Neural progenitor cell (in vitro differentiated cells): ENCODE measurements around the gene HSPA4L. TPM values are rescaled to one million over a fixed set of nuclear protein-coding genes. Genes with fewer than 3 reads are reported as not detected.

Experiments used
- DNase-seq: peaks from one replicate; pipeline ENCODE4 v3.0.0-alpha.2; 2016; ENCODE audit warnings: low spot score
- H2AFZ ChIP-seq: fragments of 200-600 bp; sonication (generic); replicated peaks from 2 replicates; pipeline ENCODE4 v1.6.1; 2016; ENCODE audit warnings: antibody characterized with exemption
- H3F3A ChIP-seq: fragments of 200-600 bp; sonication (generic); 2 replicates; pipeline ENCODE4 v1.6.1; 2016; ENCODE audit warnings: antibody characterized with exemption, low read depth
- H3K27ac ChIP-seq: fragments of 200-600 bp; sonication (generic); 2 replicates; pipeline ENCODE4 v1.5.1; 2016; ENCODE audit warnings: mild to moderate bottlenecking
- H3K27me3 ChIP-seq: fragments of 200-600 bp; sonication (generic); 2 replicates; pipeline ENCODE4 v1.6.1; 2016; ENCODE audit warnings: mild to moderate bottlenecking, moderate library complexity
- H3K36me3 ChIP-seq: fragments of 200-600 bp; sonication (generic); 2 replicates; pipeline ENCODE4 v1.5.1; 2016
- H3K4me1 ChIP-seq: fragments of 200-600 bp; sonication (generic); 2 replicates; pipeline ENCODE4 v1.6.1; 2016; ENCODE audit warnings: mixed run types
- H3K4me2 ChIP-seq: fragments of 200-600 bp; sonication (generic); 2 replicates; pipeline ENCODE4 v1.6.1; 2016
- H3K4me3 ChIP-seq: fragments of 200-600 bp; sonication (generic); 2 replicates; pipeline ENCODE4 v1.5.1; 2016
- H3K79me2 ChIP-seq: fragments of 200-600 bp; sonication (generic); 2 replicates; pipeline ENCODE4 v1.6.1; 2016; ENCODE audit warnings: low read depth
- H3K9ac ChIP-seq: fragments of 200-600 bp; sonication (generic); 2 replicates; pipeline ENCODE4 v1.6.1; 2016
- H3K9me3 ChIP-seq: fragments of 200-600 bp; sonication (generic); 2 replicates; pipeline ENCODE4 v1.5.1; 2016; ENCODE audit warnings: low read depth
- H4K20me1 ChIP-seq: fragments of 200-600 bp; sonication (generic); 2 replicates; pipeline ENCODE4 v1.6.1; 2016; ENCODE audit warnings: low read depth
- H3K27ac Mint-ChIP-seq: 3 replicates; pipeline ENCODE4 v1.8.0; 2021; ENCODE audit warnings: mixed read lengths
- H3K27me3 Mint-ChIP-seq: 2 replicates; pipeline ENCODE4 v1.8.0; 2022; ENCODE audit warnings: low read depth, mild to moderate bottlenecking, inconsistent platforms, moderate library complexity, mixed read lengths; ENCODE audit not compliant: insufficient read depth
- H3K36me3 Mint-ChIP-seq: 3 replicates; pipeline ENCODE4 v1.8.0; 2021; ENCODE audit warnings: mixed read lengths
- H3K4me1 Mint-ChIP-seq: 3 replicates; pipeline ENCODE4 v1.8.0; 2021; ENCODE audit warnings: mixed read lengths
- H3K4me3 Mint-ChIP-seq: 3 replicates; pipeline ENCODE4 v1.8.0; 2021; ENCODE audit warnings: mild to moderate bottlenecking, moderate library complexity, mixed read lengths
- H3K9me3 Mint-ChIP-seq: 3 replicates; pipeline ENCODE4 v1.8.0; 2020; ENCODE audit warnings: mixed read lengths
- CTCF ChIP-seq: fragments of 200-600 bp; sonication (generic); IDR thresholded peaks from 2 replicates; pipeline ENCODE4 v1.5.1; 2017; ENCODE audit warnings: antibody characterized with exemption, mild to moderate bottlenecking
- EZH2 ChIP-seq: fragments of 200-600 bp; sonication (generic); IDR thresholded peaks from 2 replicates; pipeline ENCODE4 v1.6.1; 2017; ENCODE audit warnings: antibody characterized with exemption, mild to moderate bottlenecking, moderate library complexity
- EZH2phosphoT487 ChIP-seq: fragments of 200-600 bp; sonication (generic); IDR thresholded peaks from 2 replicates; pipeline ENCODE4 v1.6.1; 2017; ENCODE audit warnings: antibody characterized with exemption
- total RNA-seq: library from RNA; depleted of rRNA; stranded (reverse); fragments of >200 nt; gene quantifications from 2 replicates; pipeline ENCODE4 v1.2.3, GENCODE V29; 2015; ENCODE audit warnings: low replicate concordance

Gene HSPA4L
- total RNA-seq, 1 donor from 2014 or later: 0.67 TPM

GRCh38 chr4:127846061-127846460 lies 63.9 kb downstream of the HSPA4L start:
- Histone ChIP-seq H3K4me2 (no peak overlapping the region), H3K79me2 (peaks cover 42% of the 10 kb centered on the region), H3K4me1 (peaks cover 4% of the 10 kb centered on the region), H3K27ac (peak overlapping the region; percentile 4), H3K4me3 (no peak overlapping the region), H4K20me1 (no peaks in the 10 kb centered on the region), H3K9ac (no peak overlapping the region), H3K27me3 (no peaks in the 10 kb centered on the region), H3K36me3 (peaks cover 6% of the 10 kb centered on the region), H2AFZ (no peak overlapping the region), H3K9me3 (peaks cover 11% of the 10 kb centered on the region), H3F3A (peaks cover 11% of the 10 kb centered on the region)
- H3K36me3 Mint-ChIP-seq: peaks cover 38% of the 10 kb centered on the region
- H3K9me3 Mint-ChIP-seq: peaks cover 43% of the 10 kb centered on the region
- H3K4me1 Mint-ChIP-seq: no peaks in the 10 kb centered on the region
- TF ChIP-seq EZH2phosphoT487: no peak
- TF ChIP-seq EZH2: no peak
- TF ChIP-seq CTCF: no peak
- H3K27me3 Mint-ChIP-seq: no peaks in the 10 kb centered on the region
- no peak overlapping the region for H3K4me3 Mint-ChIP-seq
- DNase-seq: no peak
- H3K27ac Mint-ChIP-seq: no peak overlapping the region

GRCh38 chr4:127846765-127847164 lies 64.6 kb downstream of the HSPA4L start:
- Histone ChIP-seq H3K4me3 (no peak overlapping the region), H3K79me2 (peaks cover 47% of the 10 kb centered on the region), H3K9me3 (peaks cover 11% of the 10 kb centered on the region), H3K4me2 (no peak overlapping the region), H3K36me3 (peaks cover 6% of the 10 kb centered on the region), H2AFZ (no peak overlapping the region), H3F3A (peaks cover 11% of the 10 kb centered on the region), H3K4me1 (peaks cover 4% of the 10 kb centered on the region), H3K9ac (no peak overlapping the region), H4K20me1 (no peaks in the 10 kb centered on the region), H3K27me3 (no peaks in the 10 kb centered on the region), H3K27ac (peak overlapping the region; percentile 4)
- no peaks in the 10 kb centered on the region for H3K27me3 Mint-ChIP-seq
- no peak for DNase-seq
- peaks cover 50% of the 10 kb centered on the region for H3K9me3 Mint-ChIP-seq
- H3K27ac Mint-ChIP-seq: no peak overlapping the region
- H3K36me3 Mint-ChIP-seq: peaks cover 38% of the 10 kb centered on the region
- TF ChIP-seq EZH2phosphoT487: no peak
- TF ChIP-seq EZH2: no peak
- no peak for TF ChIP-seq CTCF
- H3K4me1 Mint-ChIP-seq: no peaks in the 10 kb centered on the region
- no peak overlapping the region for H3K4me3 Mint-ChIP-seq

- H3F3A ChIP-seq: peaks cover 11% of the 10 kb centered on the region
- H2AFZ ChIP-seq: no peak overlapping the region
- Mint-ChIP-seq H3K9me3 (peaks cover 58% of the 10 kb centered on the region), H3K27ac (no peak overlapping the region), H3K36me3 (peaks cover 37% of the 10 kb centered on the region), H3K27me3 (no peaks in the 10 kb centered on the region), H3K4me1 (no peaks in the 10 kb centered on the region), H3K4me3 (no peak overlapping the region)
- peaks cover 4% of the 10 kb centered on the region for H3K4me1 ChIP-seq
- H3K36me3 ChIP-seq: peaks cover 6% of the 10 kb centered on the region
- H3K9me3 ChIP-seq: peaks cover 11% of the 10 kb centered on the region
- no peak for TF ChIP-seq EZH2
- H3K4me3 ChIP-seq: no peak overlapping the region
- no peaks in the 10 kb centered on the region for H3K27me3 ChIP-seq
- no peak overlapping the region for H3K27ac ChIP-seq
- no peak overlapping the region for H3K4me2 ChIP-seq
- no peaks in the 10 kb centered on the region for H4K20me1 ChIP-seq
- DNase-seq: no peak
- H3K9ac ChIP-seq: no peak overlapping the region
- H3K79me2 ChIP-seq: peaks cover 64% of the 10 kb centered on the region
Observed at GRCh38 chr4:127849505-127850234, 67.5 kb downstream of the HSPA4L start.

- peaks cover 56% of the 10 kb centered on the region for H3K9me3 Mint-ChIP-seq
- H3K4me3 Mint-ChIP-seq: no peak overlapping the region
- Histone ChIP-seq H3F3A (no peaks in the 10 kb centered on the region), H3K27me3 (no peaks in the 10 kb centered on the region), H3K4me3 (no peak overlapping the region), H3K9ac (no peak overlapping the region), H2AFZ (no peak overlapping the region), H3K9me3 (peaks cover 11% of the 10 kb centered on the region), H4K20me1 (no peaks in the 10 kb centered on the region), H3K4me1 (peaks cover 5% of the 10 kb centered on the region), H3K79me2 (peaks cover 85% of the 10 kb centered on the region), H3K36me3 (peaks cover 6% of the 10 kb centered on the region), H3K4me2 (no peak overlapping the region), H3K27ac (no peak overlapping the region)
- no peak for TF ChIP-seq EZH2
- TF ChIP-seq CTCF: no peak
- no peak for TF ChIP-seq EZH2phosphoT487
- H3K4me1 Mint-ChIP-seq: peaks cover 2% of the 10 kb centered on the region
- DNase-seq: no peak
- H3K27me3 Mint-ChIP-seq: peaks cover 2% of the 10 kb centered on the region
- H3K36me3 Mint-ChIP-seq: peaks cover 36% of the 10 kb centered on the region
- no peak overlapping the region for H3K27ac Mint-ChIP-seq
Observed at GRCh38 chr4:127852661-127853060, 70.5 kb downstream of the HSPA4L start.
